DLD1 (cell line): Measurements from ENCODE around the gene MPP7.

Experiments
- in situ Hi-C: cut with HindIII; loops from 2 replicates; pipeline ENCODE4 v1.10.0; 2017; ENCODE audit warnings: low sequenced_read_pairs

The MPP7 gene

DNA sequence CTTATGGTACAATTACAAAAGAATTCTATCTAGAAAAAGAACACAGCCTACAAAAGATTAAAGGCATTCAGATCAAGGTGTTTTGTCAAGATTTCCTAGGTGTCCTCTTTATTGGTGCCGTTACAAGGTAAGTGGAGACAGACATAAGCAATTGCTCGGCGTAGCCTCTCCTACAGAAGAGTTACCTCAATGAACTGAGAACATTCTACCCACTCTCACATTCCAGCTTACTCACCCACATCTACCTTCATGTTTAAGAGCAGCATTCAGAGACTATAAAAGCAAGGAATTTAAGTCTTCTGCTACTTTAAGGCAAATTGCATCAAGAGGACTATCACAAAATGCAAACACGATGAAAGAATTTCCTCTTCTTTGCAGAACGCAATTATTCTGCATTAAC, 29.5 kb downstream of the MPP7 start:
- in situ Hi-C loops, result no loop called here

DNA sequence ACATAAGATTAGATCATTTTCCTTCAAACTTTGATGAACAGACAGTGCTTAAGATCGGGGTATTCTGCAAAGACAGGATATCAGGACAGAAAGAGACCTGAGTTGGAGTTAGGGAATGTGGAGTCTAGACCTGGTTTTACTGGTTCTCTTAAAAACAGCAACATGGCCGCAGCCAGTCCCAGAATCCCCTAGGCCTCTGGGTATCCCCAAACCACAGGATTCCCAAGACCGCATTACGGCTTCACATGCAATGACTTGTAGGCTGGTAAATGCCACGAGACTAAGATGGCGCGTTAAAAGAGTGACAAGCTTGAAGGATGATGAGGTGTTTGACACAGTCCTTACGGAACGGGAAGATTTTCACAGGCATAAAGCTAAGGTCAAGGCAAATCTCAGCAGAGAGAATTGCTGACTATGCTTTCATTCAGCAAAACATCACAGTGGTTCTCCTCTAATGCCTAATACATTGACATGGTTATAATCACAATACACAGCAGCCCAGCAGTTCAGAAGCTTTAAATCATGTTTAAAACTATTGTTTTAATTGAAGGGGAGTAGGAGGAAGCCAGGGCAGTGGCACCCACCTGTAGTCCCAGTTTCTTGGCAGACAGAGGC, 32.9 kb downstream of the MPP7 start:
- in situ Hi-C loops, result no loop called here

DNA sequence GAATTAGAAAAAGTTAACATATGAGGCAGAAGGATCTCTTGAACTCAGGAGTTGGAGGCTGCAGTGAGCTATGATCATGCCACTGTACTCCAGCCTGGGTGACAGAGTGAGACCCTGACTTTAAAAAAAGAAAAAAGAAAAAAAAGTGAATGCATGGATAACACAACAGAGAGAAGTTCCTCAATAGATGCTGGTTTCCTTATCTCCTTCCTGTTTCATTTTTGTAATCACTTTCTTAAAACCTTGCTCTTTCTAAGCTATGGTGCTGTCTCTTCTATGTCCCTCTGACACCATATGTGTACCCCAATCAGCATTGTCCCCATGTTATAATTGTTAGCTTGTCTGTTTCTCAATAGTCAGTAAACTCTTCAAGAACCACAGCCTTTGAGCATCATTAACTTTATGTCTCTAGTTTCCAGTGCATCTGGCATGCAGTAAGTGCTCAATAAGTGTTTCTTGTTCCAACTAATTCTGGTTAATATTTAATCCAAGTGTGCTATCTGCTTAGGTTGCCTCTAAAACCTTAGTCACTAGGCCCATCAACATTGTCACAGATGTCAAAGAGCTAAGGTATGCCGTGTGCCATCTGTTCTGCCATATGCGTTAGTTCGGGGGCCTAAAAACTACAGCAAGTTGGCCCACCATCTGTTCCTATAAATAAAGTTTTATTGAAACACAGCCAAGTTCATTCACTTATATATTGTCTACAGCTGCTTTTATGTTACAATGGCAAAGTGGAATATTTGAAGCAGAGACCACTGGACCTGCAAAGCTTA, 36.2 kb downstream of the MPP7 start:
- in situ Hi-C loops, result no loop called here

DNA sequence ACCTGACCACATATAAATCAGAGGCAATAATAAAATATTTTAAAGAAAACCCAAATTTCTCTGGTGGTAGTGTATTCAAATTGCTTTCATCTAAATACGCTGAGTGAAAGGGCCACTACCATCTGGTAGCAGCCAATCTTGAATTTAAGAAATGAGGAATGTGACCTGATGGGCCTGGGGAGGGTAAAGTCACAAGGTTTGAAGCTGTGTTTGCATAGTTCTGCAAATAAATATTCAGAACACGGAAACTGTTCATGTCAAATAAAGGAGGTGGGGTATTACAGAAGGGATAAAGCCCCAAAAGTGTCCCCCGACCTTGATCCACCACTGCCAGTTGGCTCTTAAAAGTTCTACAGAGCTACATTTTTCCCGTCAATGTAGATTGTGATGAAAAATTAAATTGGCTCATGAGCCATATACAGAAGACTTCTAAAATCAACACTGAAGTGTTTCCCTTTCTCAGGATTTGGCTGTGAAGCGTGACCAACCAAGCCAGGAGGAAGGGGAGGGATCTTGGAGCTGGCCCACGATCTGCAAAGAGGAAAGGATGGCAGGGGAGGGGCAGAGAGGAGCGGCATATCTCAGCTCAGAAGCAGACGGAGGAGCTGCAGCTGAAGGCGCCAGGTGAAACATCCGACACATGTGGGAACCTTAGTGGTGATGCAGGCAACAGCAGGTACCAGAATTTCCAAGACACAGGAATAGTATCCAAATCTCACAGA, 39.6 kb downstream of the MPP7 start:
- in situ Hi-C loops, result no loop called here

DNA sequence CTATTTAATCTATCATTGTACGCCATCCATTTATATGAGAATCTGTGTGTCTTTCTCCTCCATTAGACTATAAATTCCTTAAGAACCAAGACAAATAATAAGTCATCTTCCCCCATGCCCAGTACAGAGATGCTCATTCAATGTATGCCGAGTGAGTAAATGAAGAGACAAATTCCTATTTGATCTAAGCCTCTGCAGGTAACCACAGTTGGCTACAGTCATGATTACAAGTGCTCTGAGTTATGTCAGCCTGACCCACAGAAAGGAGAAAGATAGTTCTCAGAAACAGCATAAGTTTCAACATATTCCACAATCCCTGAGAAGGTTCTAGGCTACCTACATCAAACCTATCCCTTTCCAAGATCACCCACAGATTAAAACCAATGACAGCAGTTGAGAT, 46.1 kb downstream of the MPP7 start:
- in situ Hi-C loops, result loop anchor here (10.0 kb wide), 1 partner anchor 138 kb away; no protein-coding TSS in a partner anchor

DNA sequence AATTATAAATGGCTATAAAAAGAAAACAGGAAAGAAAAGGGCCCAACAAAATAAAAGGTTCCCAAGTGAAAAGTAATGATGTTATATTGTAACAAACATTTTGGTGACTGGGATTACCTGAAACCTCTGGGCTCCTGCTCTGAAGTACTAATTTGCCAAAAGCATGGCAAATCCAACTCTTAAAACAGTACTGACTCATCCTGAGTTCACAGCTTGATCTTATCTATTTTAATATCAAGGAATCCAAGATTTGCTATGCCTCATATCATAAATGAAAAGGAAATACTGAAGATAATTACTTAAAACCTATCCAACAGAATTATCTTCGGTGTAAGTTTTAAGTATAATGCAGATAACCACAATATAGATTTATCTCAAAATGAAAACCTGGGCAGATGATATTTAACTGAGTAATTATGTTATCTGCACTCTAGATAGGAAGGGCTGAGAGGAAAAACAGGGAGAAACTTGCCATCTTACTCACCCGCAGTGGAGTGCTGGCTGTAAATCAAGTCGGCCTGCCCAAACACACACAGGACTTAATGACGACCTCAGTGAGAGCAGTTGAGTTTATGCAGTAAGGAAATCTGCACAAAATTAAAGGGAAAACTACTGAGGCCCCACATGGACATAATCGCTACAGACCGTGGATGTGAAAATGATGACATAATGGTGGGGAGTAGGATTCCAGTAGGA, 48.4 kb downstream of the MPP7 start:
- in situ Hi-C loops, result loop anchor here (10.0 kb wide), 1 partner anchor 140 kb away; no protein-coding TSS in a partner anchor

DNA sequence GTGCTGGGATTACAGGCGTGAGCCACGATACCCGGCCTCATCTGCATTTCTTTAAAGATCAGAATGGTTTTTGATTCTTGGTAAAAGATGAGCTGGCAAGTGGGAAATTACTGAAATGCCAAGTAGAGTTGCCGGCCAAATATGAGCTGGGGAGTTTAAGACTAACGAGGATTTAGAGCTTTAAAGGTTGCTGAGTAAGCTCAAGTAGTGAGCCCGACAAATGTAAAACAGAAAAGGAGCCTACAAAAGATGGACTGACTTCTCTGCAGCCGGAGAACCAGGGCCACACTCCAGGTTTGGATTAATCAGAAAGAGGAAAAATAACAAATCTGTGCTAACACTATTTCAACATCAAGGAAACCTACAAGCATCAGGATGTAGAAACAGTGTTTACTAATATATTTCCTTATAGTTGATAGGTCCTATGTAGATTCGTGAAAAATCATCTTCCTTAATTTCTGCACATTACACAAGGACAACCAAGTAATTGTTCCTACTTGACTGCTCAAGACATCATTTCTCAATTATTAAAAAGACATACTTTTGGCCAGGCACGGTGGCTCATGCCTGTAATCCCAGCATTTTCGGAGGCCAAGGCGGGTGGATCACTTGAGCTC, 49.6 kb downstream of the MPP7 start:
- in situ Hi-C loops, result loop anchor here (10.0 kb wide), 1 partner anchor 142 kb away; no protein-coding TSS in a partner anchor
